Kidney tubule cell (primary cell): ENCODE data around the gene FRMPD2.
"Not testable (repeated sequence)": the region's sequence is repeated elsewhere in the genome, so short reads cannot be mapped to it uniquely, and the experiment has no call there.

Experiments used
- DNase-seq: peaks from one replicate; pipeline ENCODE4 v3.0.0-alpha.2; 2018; ENCODE audit warnings: low spot score

The FRMPD2 gene

DNA sequence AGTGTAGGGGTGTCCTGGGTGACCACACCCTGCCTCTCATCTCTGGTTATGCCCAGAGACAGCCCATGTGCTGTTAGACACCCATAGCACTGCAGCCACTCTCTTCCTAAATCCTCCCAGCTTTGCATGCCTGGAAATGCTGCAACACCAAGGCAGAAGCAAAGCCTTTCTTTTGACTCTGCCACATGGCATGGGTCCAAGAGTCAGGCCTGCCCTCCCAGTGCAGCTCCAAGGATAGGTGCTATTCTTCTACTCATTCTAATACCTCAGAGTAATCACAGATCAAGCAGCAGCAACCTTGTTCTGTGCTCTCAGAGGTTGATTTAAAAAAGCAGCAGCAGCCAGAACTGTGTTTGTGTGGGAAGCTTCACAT lies 23.4 kb downstream of the FRMPD2 start:
- DNase-seq: peak; percentile 44

DNA sequence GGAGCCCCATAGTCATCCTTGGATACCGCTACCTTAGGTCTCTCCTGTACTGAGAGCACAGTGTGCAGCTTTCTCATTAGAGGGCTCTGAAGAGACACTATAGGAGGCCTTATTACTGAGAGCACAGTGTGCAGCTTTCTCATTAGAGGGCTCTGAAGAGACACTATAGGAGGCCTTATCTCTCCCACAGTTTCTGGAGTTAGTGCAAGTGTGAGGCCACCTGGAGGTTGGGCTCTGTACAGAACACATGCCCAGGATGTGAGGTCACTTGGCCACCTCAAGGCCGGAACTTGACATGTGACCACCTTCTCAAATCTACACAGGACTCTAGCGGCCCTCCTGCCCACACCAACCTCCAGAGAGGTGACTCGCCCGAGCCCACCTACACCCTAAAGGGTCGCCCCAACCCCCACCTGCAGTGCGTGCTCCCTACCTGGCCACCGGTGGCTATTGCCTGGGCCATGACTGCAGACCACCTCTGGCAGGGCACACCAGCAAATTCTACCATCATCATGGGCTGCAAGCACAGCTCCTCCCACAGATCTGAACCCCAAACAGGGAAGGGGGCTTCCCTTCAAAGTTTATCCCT lies 24.6 kb downstream of the FRMPD2 start:
- no peak for DNase-seq

DNA sequence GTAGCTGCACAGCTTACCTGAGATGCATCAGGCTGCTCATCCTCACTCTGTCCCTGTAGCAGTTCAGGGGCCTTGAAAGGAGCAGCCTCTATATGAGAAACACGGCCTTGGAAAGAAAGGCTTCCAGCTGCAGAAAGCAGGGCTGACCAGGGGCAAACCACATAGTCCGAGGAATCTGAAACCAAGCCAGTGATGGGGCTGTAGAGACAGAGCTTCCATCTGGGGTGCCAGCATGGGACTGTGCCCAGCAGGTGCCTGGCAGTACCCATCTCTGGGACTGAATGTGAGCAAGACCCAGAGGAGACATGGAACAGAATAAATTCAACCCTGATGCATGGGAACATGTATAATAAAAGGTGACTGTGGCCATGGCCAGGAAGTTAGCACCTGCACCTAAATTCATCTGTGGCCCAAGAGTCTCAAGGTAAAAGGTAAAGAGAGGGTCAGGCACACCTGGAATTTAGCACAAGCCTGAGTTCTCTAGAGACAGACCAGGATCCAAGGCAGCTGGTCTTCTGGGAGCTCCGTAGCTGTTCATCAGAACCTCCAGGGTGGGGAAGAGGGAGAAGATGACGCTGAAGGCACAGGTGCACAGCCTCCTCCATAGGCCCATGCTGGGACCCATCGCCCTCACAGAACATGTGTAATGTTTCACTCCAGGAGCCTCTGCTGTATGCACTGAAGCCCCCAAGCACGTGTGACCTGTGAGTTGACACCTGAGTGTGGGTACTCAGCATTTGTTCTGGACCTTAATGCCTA lies 25.3 kb downstream of the FRMPD2 start:
- DNase-seq: no peak

- no peak for DNase-seq
Measured at GRCh38 chr10:48248462-48248861, 26.0 kb downstream of the FRMPD2 start.

DNA sequence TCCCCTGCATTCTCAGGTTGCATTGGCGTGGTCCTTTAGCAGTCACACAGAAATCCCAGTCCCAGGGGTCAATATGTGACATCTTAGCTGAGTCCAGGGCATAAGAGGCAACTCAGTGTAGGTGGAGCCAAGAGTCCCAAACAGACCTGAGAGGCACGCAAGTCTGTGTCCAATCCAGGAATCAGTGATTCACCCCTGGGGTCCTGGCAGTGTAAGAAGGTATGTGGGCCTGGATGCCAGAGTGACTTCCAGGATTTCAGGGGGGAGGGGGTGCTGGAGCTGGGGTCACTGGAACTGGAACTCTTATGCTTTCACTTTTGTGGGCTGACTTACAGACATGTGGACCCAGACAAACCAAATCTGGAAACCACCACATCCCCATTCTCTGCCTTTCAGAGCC lies 26.8 kb downstream of the FRMPD2 start:
- DNase-seq: peak; percentile 71

- DNase-seq: no peak
Measured at GRCh38 chr10:48246501-48246900, 28.0 kb downstream of the FRMPD2 start.

- DNase-seq: no peak
Measured at GRCh38 chr10:48245977-48246376, 28.5 kb downstream of the FRMPD2 start.

- DNase-seq: not testable (repeated sequence)
Measured at GRCh38 chr10:48243921-48244320, 30.6 kb downstream of the FRMPD2 start.

- DNase-seq: no peak
Measured at GRCh38 chr10:48243487-48243886, 31.0 kb downstream of the FRMPD2 start.

DNA sequence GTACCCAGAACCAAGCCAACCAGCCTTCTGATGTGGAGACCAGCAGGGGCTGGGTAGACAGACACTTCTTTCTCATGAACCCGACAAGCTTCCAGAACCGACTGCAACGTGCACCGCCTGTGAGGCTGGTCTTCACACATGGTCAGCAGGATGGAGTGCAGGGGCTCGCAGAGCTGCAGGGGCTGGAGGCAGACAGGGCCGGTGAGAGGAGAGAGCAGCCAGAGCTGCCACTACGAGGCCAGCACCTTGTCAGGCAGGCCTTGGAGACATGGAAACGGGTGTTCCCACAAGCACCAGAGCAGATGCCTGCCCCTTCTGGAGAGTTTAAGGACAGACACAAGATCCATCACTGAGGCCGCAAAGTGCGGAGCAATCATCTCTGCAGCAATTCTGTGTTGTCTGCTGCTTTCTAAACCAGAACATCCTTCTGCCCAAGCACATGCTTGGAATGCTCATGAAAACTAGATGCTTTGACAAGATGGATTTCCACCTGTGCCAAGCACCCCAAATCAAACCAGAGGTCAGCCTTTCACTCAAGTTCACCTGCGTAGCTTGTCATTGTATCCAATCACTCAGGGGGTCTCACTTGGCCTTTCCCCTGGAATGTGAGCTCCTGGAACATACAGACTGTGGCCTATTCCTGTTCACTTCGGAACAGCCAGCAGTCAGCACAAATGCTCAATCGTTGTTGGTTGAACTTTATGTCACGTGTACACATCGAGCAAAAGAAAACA lies 32.2 kb downstream of the FRMPD2 start:
- DNase-seq: no peak

GRCh38 chr10:48241332-48241731 lies 33.2 kb downstream of the FRMPD2 start:
- DNase-seq: no peak

- no peak for DNase-seq
Measured at GRCh38 chr10:48240196-48240595, 34.3 kb downstream of the FRMPD2 start.

- no peak for DNase-seq
Measured at GRCh38 chr10:48239618-48240017, 34.9 kb downstream of the FRMPD2 start.

DNA sequence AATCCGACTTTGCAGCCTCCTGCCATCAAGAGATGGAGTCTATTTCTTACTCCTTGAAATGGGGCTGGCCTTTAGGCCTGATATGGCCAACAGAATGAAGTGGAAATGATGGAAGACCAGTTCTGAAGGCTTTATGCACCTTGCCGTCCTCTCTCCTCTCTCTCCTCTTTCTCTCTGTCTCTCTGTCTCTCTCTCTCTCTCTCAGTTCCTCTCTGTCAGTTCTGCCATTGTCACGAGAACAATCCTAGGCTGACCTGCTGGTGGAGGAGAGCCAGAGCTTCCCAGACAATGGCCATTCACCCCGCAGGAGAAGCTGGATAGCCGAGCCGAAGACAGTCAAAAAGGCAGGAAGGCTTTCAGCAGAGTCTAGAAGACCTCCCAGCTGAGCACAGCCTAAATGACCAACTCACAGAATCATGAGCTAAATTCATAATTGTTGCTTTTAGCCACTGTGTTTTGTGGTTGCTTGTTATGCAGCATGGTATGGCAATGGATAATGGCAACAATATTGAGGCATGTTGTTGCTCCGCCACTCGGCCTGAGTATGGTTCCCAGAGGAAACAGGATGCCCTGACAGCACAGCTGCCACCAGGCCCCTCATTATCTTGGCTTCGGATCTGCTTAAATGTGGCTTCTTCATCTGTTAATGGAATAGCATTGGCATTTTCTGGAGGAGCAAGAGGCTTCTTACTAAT lies 35.5 kb downstream of the FRMPD2 start:
- no peak for DNase-seq

DNA sequence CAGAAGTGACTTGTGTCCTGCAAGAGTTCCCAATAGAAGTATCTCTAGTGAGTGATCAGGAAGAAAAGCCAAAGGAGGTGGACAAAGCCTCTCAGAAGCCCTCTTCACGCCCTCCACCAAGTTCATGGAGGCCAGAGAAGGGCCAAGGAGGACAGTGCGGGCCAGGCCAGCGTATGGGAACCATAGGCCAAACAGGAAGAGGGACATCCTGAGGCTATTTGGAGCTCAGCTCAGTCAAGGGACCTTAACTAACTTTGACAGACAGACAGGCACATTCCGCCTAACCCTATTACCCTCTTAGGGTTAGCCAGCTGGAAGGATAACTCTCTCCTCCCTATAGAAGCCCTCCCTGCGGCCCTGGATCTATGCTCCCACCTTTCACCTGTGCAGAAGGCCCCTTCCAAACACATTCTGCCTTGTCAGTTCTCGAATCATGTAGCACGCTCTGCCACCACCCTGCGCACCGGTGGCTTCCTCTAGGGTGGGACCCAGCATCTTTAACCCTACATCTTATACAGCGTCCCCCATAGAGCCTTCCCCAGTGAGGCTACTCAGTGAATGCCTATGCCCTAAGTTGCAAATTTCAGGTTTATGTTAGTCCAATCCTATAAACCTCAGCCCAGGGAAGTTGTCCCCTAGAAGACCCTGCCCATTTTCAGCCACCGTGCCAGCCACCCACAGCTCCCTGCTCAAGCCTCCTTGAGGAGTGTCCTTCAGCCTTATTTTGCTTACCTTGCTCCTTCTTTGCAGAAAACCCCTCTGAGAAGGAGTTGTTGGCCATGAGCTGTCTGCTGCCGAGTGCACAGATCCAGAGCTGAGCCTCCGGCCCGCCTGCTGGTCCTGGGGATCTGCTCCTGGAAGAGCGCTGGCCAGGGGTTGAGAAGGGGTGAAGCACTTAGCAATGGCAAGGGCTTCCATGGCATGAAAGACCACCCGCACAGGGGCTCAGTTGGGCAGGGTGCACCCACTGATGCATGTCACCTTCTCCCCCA lies 36.9 kb downstream of the FRMPD2 start:
- no peak for DNase-seq

GRCh38 chr10:48236199-48236621 lies 38.3 kb downstream of the FRMPD2 start:
- DNase-seq: no peak

DNA sequence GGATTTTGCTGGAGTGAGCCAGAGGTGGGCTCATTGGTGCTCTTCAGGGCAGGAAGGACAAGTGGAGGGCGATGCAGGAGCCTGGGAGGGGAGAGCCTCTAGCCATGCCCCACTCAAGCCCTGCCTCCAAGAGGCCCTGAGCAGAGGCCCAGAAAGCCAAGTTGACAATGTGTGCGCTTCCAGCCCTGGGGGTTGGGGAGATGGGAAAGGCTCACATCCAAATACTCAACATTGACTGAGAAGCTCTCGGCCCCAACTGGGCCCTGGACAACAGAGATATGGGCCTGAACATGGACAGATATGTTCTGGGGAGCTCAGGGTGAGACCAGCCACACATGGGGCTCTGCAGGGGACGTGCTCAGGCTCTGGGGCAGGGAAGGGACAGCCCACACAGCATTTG lies 39.0 kb downstream of the FRMPD2 start:
- DNase-seq: no peak

- DNase-seq: no peak
Measured at GRCh38 chr10:48234787-48235186, 39.7 kb downstream of the FRMPD2 start.

GRCh38 chr10:48234295-48234694 lies 40.2 kb downstream of the FRMPD2 start:
- no peak for DNase-seq

DNA sequence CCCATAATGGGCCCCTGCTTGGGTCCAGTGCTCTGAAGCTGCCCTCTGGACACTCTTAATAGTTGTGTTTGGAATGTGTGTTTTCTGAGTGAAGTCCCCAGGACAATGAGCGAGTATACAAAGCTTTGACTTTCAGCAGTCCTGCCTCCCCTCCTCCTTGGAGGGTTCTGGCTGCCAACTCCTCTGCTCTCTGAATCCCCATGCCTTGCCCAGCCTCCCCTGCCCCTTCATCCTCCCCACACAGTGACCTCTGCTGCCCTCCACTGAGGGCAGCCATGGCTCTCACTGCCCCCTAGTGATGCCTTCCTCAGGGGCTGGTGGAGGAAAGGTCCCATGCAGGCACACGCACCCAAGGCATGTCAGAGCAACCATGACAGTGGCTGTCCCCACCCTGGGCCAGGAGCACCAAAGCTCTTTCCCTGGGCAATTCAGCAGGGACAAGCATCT lies 40.9 kb downstream of the FRMPD2 start:
- DNase-seq: peak; percentile 49

- DNase-seq: no peak
Measured at GRCh38 chr10:48232717-48233447, 41.6 kb downstream of the FRMPD2 start.
